NOMO-1 treated with dmso at 0.1 percent for 144 hours (cell line): Measurements from ENCODE around the gene CADM4.
A peak's percentile ranks its signal among the peaks of the same experiment; 100 is the strongest.
"Not testable (repeated sequence)": the region's sequence is repeated elsewhere in the genome, so short reads cannot be mapped to it uniquely, and the experiment has no call there.

Experiments used
- DNase-seq: peaks from one replicate; lab custom pipeline; 2025; ENCODE audit not compliant: unreplicated experiment; lab: John Stamatoyannopoulos, UW

The CADM4 gene

GRCh38 chr19:43587029-43587428, 52.6 kb downstream of the CADM4 start:
- not testable (repeated sequence) for DNase-seq

- no peak for DNase-seq
These were observed 53.3 kb downstream of the CADM4 start for GRCh38 chr19:43586346-43586745.

DNA sequence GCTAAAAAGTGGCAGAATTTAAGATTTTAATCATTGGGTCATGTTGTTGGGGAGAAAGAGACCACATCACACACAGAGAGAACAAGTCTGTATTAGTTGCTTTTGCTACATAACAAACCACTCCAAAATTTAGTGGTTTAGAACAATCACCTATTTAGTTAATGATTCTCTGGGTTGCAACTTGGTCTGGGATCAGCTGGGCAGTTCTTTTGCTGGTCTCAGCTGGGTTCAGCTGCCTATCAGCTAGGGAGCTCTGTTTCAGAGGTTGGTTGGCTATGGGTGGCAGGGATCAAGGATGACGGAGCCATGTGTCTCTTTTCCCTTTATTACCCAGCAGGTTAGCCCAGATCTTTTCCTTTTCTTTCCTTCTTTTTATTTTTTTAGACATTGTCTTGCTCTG, 55.2 kb downstream of the CADM4 start:
- no peak for DNase-seq

- no peak for DNase-seq
These were observed 57.2 kb downstream of the CADM4 start for GRCh38 chr19:43582495-43582894.

- DNase-seq: no peak
These were observed 58.2 kb downstream of the CADM4 start for GRCh38 chr19:43581467-43581866.

GRCh38 chr19:43578787-43579186, 60.9 kb downstream of the CADM4 start:
- DNase-seq: no peak

GRCh38 chr19:43575955-43576878, 63.4 kb downstream of the CADM4 start:
- no peak for DNase-seq

- peak; percentile 99 for DNase-seq
These were observed 64.3 kb downstream of the CADM4 start, which contains the start of the genes PINLYP and XRCC1 for GRCh38 chr19:43575156-43575950. Gene PINLYP (plus strand): TSS chr19:43575801. CDS start chr19:43577192, 1,391 bp downstream. Gene XRCC1 (minus strand): TSS chr19:43575527. CDS start chr19:43575458, 69 bp downstream.

DNA sequence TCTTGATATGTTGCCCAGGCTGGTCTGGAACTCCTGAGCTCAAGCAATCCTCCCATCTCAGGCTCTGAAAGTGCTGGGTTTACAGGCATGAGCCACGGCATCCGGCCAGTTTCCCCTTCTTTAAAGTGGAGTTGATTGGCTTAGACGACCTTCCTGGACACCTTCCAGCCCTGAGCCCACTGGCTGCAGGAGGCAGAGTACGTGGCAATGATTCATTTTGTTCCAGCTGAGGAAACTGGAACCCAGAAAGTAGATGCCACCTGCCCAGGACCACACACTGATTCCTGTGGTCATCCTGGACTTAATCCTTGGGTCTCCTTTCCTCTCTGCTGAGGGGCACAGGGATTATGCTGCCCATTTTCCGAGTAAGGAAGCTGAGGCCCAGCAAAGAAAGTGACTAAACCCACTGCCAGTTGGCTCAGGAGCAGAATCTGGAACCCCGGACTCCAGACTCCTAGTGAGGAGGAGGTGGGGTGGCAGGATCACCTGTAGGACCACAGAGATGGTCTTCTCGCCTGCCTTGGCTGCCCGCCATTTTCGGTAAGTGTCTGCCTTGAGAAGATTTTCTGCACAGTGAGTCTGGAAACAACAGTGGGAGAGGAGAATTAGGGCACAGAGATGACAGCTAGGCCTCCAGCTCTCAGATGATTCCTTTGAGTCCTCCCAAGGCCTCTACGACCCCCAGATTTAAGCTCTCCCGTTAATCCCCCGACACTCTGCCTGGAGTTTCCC, 65.1 kb downstream of the CADM4 start:
- no peak for DNase-seq
